HepG2 (cell line): ENCODE measurements around the gene CORO7. TPM values are rescaled to one million over a fixed set of nuclear protein-coding genes. Genes with fewer than 3 reads are reported as not detected.

Source experiments
- BATF2 ChIP-seq: sonication (generic); formaldehyde crosslinking; IDR thresholded peaks from 2 replicates; pipeline ENCODE4 v1.8.0; 2022; ENCODE audit warnings: mild to moderate bottlenecking, missing genetic modification reagents, moderate library complexity
- CSRNP2 ChIP-seq: sonication (generic); formaldehyde crosslinking; conservative IDR thresholded peaks from 2 replicates; pipeline ENCODE4 v1.8.0; 2022; ENCODE audit warnings: low read depth, missing genetic modification reagents
- DNMT3B ChIP-seq: conservative IDR thresholded peaks from 2 replicates; pipeline ENCODE4 v1.6.1; 2016; ENCODE audit warnings: missing biosample characterization, control low read depth
- E2F1 ChIP-seq: sonication (generic); formaldehyde crosslinking; IDR thresholded peaks from 2 replicates; pipeline ENCODE4 v1.5.0; 2020; ENCODE audit warnings: missing genetic modification reagents
- MAFF ChIP-seq: IDR thresholded peaks from 2 replicates; pipeline ENCODE4 v1.6.1; 2011; ENCODE audit warnings: low read depth, low read length, improper control_type of control experiment
- MIER2 ChIP-seq: IDR thresholded peaks from 2 replicates; pipeline ENCODE4 v1.6.1; 2016; ENCODE audit warnings: missing biosample characterization, missing genetic modification reagents
- MTERF4 ChIP-seq: sonication (generic); formaldehyde crosslinking; IDR thresholded peaks from 2 replicates; pipeline ENCODE4 v1.8.0; 2023; ENCODE audit warnings: mild to moderate bottlenecking, missing genetic modification reagents
- MYNN ChIP-seq: sonication (generic); formaldehyde crosslinking; IDR thresholded peaks from 2 replicates; pipeline ENCODE4 v1.4.0; 2020; ENCODE audit warnings: mild to moderate bottlenecking, low read depth, missing genetic modification reagents
- NFYB ChIP-seq: sonication (generic); formaldehyde crosslinking; IDR thresholded peaks from 2 replicates; pipeline ENCODE4 v1.4.0; 2020; ENCODE audit warnings: missing genetic modification reagents
- PAWR ChIP-seq: sonication (generic); formaldehyde crosslinking; IDR thresholded peaks from 2 replicates; pipeline ENCODE4 v1.4.0; 2020; ENCODE audit warnings: missing genetic modification reagents, mild to moderate bottlenecking, borderline replicate concordance
- POLR2AphosphoS5 ChIP-seq: IDR thresholded peaks from 2 replicates; pipeline ENCODE4 v1.6.1; 2012; ENCODE audit warnings: low read depth, low read length
- RARA ChIP-seq: IDR thresholded peaks from 2 replicates; pipeline ENCODE4 v1.6.1; 2016; ENCODE audit warnings: missing genetic modification reagents, missing compliant biosample characterization
- RFXAP ChIP-seq: sonication (generic); formaldehyde crosslinking; IDR thresholded peaks from 2 replicates; pipeline ENCODE4 v1.4.0; 2020; ENCODE audit warnings: missing genetic modification reagents, borderline replicate concordance
- SRSF9 ChIP-seq: fragments of 200-400 bp; formaldehyde crosslinking; IDR thresholded peaks from 2 replicates; pipeline ENCODE4 v1.6.1; 2018; ENCODE audit warnings: borderline replicate concordance, mild to moderate bottlenecking, low read depth, low read length; ENCODE audit not compliant: insufficient read depth, poor library complexity, severe bottlenecking
- TBL1XR1 ChIP-seq: fragments of 150-350 bp; IDR thresholded peaks from 2 replicates; pipeline ENCODE4 v1.6.1; 2014; ENCODE audit warnings: borderline replicate concordance, low read length; ENCODE audit not compliant: partially characterized antibody
- ZNF235 ChIP-seq: sonication (generic); formaldehyde crosslinking; IDR thresholded peaks from 2 replicates; pipeline ENCODE4 v1.8.1; 2023; ENCODE audit warnings: mild to moderate bottlenecking, missing genetic modification reagents, borderline replicate concordance
- ZNF484 ChIP-seq: sonication (generic); formaldehyde crosslinking; IDR thresholded peaks from 2 replicates; pipeline ENCODE4 v1.5.1; 2020; ENCODE audit warnings: mild to moderate bottlenecking, low read depth, missing genetic modification reagents, borderline replicate concordance
- ZNF501 ChIP-seq: sonication (generic); formaldehyde crosslinking; IDR thresholded peaks from 2 replicates; pipeline ENCODE4 v1.5.1; 2020; ENCODE audit warnings: mild to moderate bottlenecking, moderate library complexity, missing genetic modification reagents
- ZNF605 ChIP-seq: sonication (generic); formaldehyde crosslinking; IDR thresholded peaks from 2 replicates; pipeline ENCODE4 v1.8.0; 2022; ENCODE audit warnings: mild to moderate bottlenecking, missing genetic modification reagents
- ZNF652 ChIP-seq: IDR thresholded peaks from 2 replicates; pipeline ENCODE4 v1.6.1; 2016; ENCODE audit warnings: low read depth, borderline replicate concordance
- ZNF687 ChIP-seq: sonication (generic); formaldehyde crosslinking; IDR thresholded peaks from 2 replicates; pipeline ENCODE4 v1.5.1; 2020; ENCODE audit warnings: mild to moderate bottlenecking, missing genetic modification reagents, moderate library complexity
- polyA plus RNA-seq, 8 experiments: library from polyadenylated mRNA; depleted of rRNA in 3 of 8; stranded (reverse) in 7 of 8; unstranded in 1 of 8; fragments of >200 nt; fragmentation: Illumina TruSeq in 4 of 8; extraction: Trizol in 4 of 8; gene quantifications; 2 replicates each; pipeline versions ENCODE4 v1.2.1 to v1.2.3, GENCODE V29; 2011 to 2016; ENCODE audit warnings: low read depth in 4 of 8, missing spikeins in 1 of 8, mixed read lengths in 1 of 8; ENCODE audit not compliant: insufficient read depth in 1 of 8
- total RNA-seq, 5 experiments: library from RNA; depleted of rRNA; stranded (reverse); fragments of >200 nt; fragmentation: Illumina TruSeq; extraction: Trizol; gene quantifications; 2 replicates each; pipeline ENCODE4 v1.2.3, GENCODE V29; 2016; ENCODE audit warnings: low read depth in 1 of 5

Gene CORO7
- total and polyA plus RNA-seq, 2 of the 13 experiments (the other 11 are each of a cell fraction or from before 2014, with no cell fraction given), result 9.9 to 14.3 TPM

GRCh38 chr16:4425378-4426020, 9.1 kb upstream of the CORO7 start, which contains the start of gene DNAJA3 (continued):
- 0 out of 2 replicates have a peak, but pooled peaks have one; percentile 36 for TF ChIP-seq MYNN
- peak; percentile 35 for TF ChIP-seq RARA
- 0 out of 2 replicates have a peak, but pooled peaks have one; percentile 20 for TF ChIP-seq MTERF4 (CRISPR knock-in tag)
- no peak; the same call in none of the 2 replicates for TF ChIP-seq ZNF687 (CRISPR knock-in tag)
- TF ChIP-seq ZNF652 (CRISPR knock-in tag), result no peak
- no peak for TF ChIP-seq ZNF605 (CRISPR knock-in tag)
- no peak for TF ChIP-seq BATF2 (CRISPR knock-in tag)
- TF ChIP-seq E2F1 (CRISPR knock-in tag), result peak; percentile 89; the same call in 1 of the 2 replicates
- TF ChIP-seq ZNF484 (CRISPR knock-in tag), result peak; percentile 20; the same call in 1 of the 2 replicates
- no peak for TF ChIP-seq CSRNP2 (CRISPR knock-in tag)
- TF ChIP-seq MIER2 (CRISPR knock-in tag), result no peak
- TF ChIP-seq POLR2AphosphoS5, result peak; percentile 93
- TF ChIP-seq RFXAP (CRISPR knock-in tag), result no peak
- TF ChIP-seq ZNF235, result no peak; the same call in 1 of the 2 replicates
- no peak for TF ChIP-seq MAFF
- no peak for TF ChIP-seq SRSF9
- TF ChIP-seq DNMT3B, result no peak
- no peak for TF ChIP-seq ZNF501 (CRISPR knock-in tag)
- TF ChIP-seq TBL1XR1, result no peak
- TF ChIP-seq PAWR, result no peak
- peak; percentile 47 for TF ChIP-seq NFYB (CRISPR knock-in tag)
